Bronchial epithelial cell (primary cell): ENCODE data around the gene STK32C. TPM values are rescaled to one million over a fixed set of nuclear protein-coding genes. Genes with fewer than 3 reads are reported as not detected.

Experiments
- DNase-seq: peaks from one replicate; pipeline ENCODE4 v3.0.0-alpha.2; 2010; ENCODE audit warnings: low read depth
- FAIRE-seq: peaks from 2 replicates; lab custom pipeline; 2011; peaks lifted over from hg19 to GRCh38; lab: Jason Lieb, UNC
- H3K27me3 ChIP-seq: 2 replicates; pipeline ENCODE4 v1.5.1; 2011; ENCODE audit warnings: low read length; ENCODE audit not compliant: control insufficient read depth, insufficient read depth
- H3K36me3 ChIP-seq: 2 replicates; pipeline ENCODE4 v1.5.1; 2011; ENCODE audit warnings: low read length; ENCODE audit not compliant: control insufficient read depth, insufficient read depth
- H3K4me3 ChIP-seq: 2 replicates; pipeline ENCODE4 v1.5.1; 2011; ENCODE audit warnings: mild to moderate bottlenecking, low read depth, low read length, control low read depth
- total RNA-seq: library from RNA; depleted of rRNA; stranded (reverse); fragments of >200 nt; gene quantifications from 2 replicates; pipeline ENCODE4 v1.2.1, GENCODE V29; 2014
- TF ChIP-seq, protein P1 (sequence below): IDR thresholded peaks from 2 replicates; pipeline ENCODE4 v1.5.1; 2011; ENCODE audit warnings: mild to moderate bottlenecking, moderate library complexity, low read length, control low read depth, inconsistent platforms; ENCODE audit not compliant: insufficient read depth, severe bottlenecking

STK32C gene
- total RNA-seq, 1 donor from 2014 or later = 9.7 TPM

DNA sequence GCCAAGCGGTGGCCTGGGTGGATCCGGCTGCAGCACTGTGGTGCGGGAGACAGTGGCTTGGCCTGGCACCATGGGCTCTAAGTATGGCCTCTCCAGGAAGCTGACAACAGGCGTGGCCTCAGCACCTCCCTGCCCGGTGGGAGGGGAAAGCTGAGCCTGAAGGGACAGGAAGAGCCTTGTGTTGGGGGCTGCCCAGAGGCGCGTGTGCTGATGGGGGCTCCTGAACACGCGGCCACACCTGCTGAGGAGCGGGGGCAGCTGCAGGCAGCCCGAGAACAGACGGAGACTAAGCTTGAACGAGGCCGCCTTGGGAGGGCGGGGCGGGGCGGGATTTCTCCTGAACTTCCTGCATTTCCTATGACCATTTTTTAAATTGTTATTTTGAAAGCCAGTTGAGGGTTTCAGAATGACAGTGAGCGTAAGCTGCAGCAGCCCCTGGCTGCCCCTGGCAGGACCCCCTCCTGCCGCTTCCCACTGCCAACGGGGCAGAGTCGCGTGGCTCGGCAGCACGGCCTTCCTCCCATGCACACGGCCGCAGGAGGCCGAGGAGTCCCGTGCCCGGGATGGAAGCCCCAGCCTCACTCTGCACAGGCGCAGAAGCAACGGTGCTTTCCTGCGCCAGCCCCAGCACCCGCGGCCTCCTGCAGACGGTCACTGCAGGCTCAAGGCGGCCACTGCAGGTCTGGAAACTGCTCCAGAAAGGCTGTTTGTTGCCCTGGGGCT lies 77.8 kb downstream of the STK32C start:
- DNase-seq = no peak
- Histone ChIP-seq H3K27me3 (no peaks in the 10 kb centered on the region), H3K4me3 (no peak overlapping the region), H3K36me3 (no peaks in the 10 kb centered on the region)
- TF ChIP-seq, protein P1, sequence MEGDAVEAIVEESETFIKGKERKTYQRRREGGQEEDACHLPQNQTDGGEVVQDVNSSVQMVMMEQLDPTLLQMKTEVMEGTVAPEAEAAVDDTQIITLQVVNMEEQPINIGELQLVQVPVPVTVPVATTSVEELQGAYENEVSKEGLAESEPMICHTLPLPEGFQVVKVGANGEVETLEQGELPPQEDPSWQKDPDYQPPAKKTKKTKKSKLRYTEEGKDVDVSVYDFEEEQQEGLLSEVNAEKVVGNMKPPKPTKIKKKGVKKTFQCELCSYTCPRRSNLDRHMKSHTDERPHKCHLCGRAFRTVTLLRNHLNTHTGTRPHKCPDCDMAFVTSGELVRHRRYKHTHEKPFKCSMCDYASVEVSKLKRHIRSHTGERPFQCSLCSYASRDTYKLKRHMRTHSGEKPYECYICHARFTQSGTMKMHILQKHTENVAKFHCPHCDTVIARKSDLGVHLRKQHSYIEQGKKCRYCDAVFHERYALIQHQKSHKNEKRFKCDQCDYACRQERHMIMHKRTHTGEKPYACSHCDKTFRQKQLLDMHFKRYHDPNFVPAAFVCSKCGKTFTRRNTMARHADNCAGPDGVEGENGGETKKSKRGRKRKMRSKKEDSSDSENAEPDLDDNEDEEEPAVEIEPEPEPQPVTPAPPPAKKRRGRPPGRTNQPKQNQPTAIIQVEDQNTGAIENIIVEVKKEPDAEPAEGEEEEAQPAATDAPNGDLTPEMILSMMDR = no peak
- FAIRE-seq = no peak

- TF ChIP-seq, protein P1 = no peak
- H3K36me3 ChIP-seq = no peaks in the 10 kb centered on the region
- DNase-seq (no peak), FAIRE-seq (no peak)
- no peak overlapping the region for H3K4me3 ChIP-seq
- H3K27me3 ChIP-seq = no peaks in the 10 kb centered on the region
Observed at GRCh38 chr10:132229096-132229495, 78.7 kb downstream of the STK32C start.

GRCh38 chr10:132228616-132229015 lies 79.1 kb downstream of the STK32C start:
- TF ChIP-seq, protein P1 = no peak
- DNase-seq (no peak), FAIRE-seq (no peak)
- Histone ChIP-seq H3K4me3 (no peak overlapping the region), H3K27me3 (no peaks in the 10 kb centered on the region), H3K36me3 (no peaks in the 10 kb centered on the region)

DNA sequence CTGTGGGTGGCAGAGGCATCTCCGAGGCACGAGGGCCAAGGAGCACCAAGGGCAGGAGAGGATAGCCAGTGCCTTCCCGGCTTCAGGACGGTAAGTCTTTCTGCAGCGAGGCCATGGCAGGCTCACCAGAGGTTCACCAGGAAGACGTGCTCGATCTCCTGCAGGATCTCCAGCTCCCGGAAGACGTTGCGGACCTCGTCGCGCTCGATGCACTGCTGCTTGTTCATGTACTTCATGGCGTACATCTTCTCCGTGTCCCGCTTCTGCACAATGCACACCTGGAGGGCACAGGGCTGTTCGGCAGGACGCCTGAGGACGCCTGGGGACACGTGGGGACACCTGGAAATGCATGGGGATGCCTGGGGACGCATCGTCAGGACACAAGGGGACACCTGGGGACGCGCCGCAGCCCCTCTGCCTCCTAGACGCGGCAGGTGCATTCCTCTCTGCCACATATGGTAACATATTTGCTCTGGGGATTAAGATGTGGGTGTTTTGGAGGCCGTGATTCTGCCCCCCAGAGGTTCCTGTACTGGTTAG lies 79.8 kb downstream of the STK32C start:
- H3K27me3 ChIP-seq = no peaks in the 10 kb centered on the region
- H3K36me3 ChIP-seq = no peaks in the 10 kb centered on the region
- TF ChIP-seq, protein P1 = no peak
- no peak overlapping the region for H3K4me3 ChIP-seq
- FAIRE-seq (no peak), DNase-seq (no peak)

GRCh38 chr10:132226586-132227405 lies 81.0 kb downstream of the STK32C start:
- TF ChIP-seq, protein P1 = no peak
- FAIRE-seq (no peak), DNase-seq (no peak)
- Histone ChIP-seq H3K4me3 (no peak overlapping the region), H3K27me3 (no peaks in the 10 kb centered on the region), H3K36me3 (no peaks in the 10 kb centered on the region)
